Right atrium auricular region (tissue), 2 donors: Measurements from ENCODE around the gene PTGIS. TPM values are rescaled to one million over a fixed set of nuclear protein-coding genes. Genes with fewer than 3 reads are reported as not detected.

Experiments
- DNase-seq: peaks from one replicate; pipeline ENCODE4 v3.0.0-alpha.2; 2019; ENCODE audit warnings: low spot score
- H3K27ac ChIP-seq, 2 donors: fragments of 200-600 bp; sonication (generic); 1 replicate in 1 of 2; 2 replicates in 1 of 2; pipeline ENCODE4 v1.5.1; 2016 to 2019
- H3K27me3 ChIP-seq, 2 donors: fragments of 200-600 bp; sonication (generic); one replicate each; pipeline versions ENCODE4 v1.5.1 to v1.6.0; 2017 to 2019
- H3K36me3 ChIP-seq: fragments of 200-600 bp; sonication (generic); one replicate; pipeline ENCODE4 v1.5.1; 2016
- H3K4me1 ChIP-seq, 2 donors: fragments of 200-600 bp; sonication (generic); one replicate each; pipeline versions ENCODE4 v1.5.1 to v1.6.0; 2017 to 2019
- H3K4me3 ChIP-seq, 2 donors: fragments of 200-600 bp; sonication (generic); 1 replicate in 1 of 2; 2 replicates in 1 of 2; pipeline ENCODE4 v1.5.1; 2017 to 2019; ENCODE audit warnings: mild to moderate bottlenecking in 1 of 2, moderate library complexity in 1 of 2
- H3K9me3 ChIP-seq, 2 donors: fragments of 200-600 bp; sonication (generic); one replicate each; pipeline ENCODE4 v1.5.1; 2019
- CTCF ChIP-seq, 2 donors: fragments of 200-600 bp; sonication (generic); IDR thresholded peaks; one replicate each; pipeline ENCODE4 v1.5.1; 2019; ENCODE audit warnings: antibody characterized with exemption in 2 of 2
- total RNA-seq, 2 donors: library from RNA; depleted of rRNA; stranded (reverse); fragments of >200 nt; gene quantifications; one replicate each; pipeline ENCODE4 v1.1.0, GENCODE V29; 2016

The PTGIS gene
- total RNA-seq, 2 donors from 2014 or later, result 59.8 to 169 TPM

- DNase-seq, result no peak
- TF ChIP-seq CTCF (IDR thresholded peaks at IDR 0.05), result no peak
- H3K27me3 ChIP-seq, result no peaks in the 10 kb centered on the region
- no peak overlapping the region for H3K4me3 ChIP-seq
- peaks cover 0 to 9% of the 10 kb centered on the region in 2 donors for H3K9me3 ChIP-seq
- H3K4me1 ChIP-seq, result peaks cover 0 to 42% of the 10 kb centered on the region in 2 donors
- peak overlapping the region in 1 of 2 donors; percentile 81 for H3K27ac ChIP-seq
- H3K36me3 ChIP-seq, result no peaks in the 10 kb centered on the region
Observed at GRCh38 chr20:49581482-49581881, 13.5 kb upstream of the PTGIS start.

GRCh38 chr20:49580813-49581174, 12.9 kb upstream of the PTGIS start:
- no peak for DNase-seq
- Histone ChIP-seq H3K27ac (peak overlapping the region; percentile 71 to 81), H3K4me3 (no peak overlapping the region), H3K27me3 (no peaks in the 10 kb centered on the region), H3K4me1 (peaks cover 0 to 39% of the 10 kb centered on the region in 2 donors), H3K9me3 (peaks cover 0 to 14% of the 10 kb centered on the region in 2 donors), H3K36me3 (no peaks in the 10 kb centered on the region)
- TF ChIP-seq CTCF (IDR thresholded peaks at IDR 0.05), result no peak

- no peak overlapping the region for H3K4me3 ChIP-seq
- no peak for DNase-seq
- H3K9me3 ChIP-seq, result peaks cover 0 to 14% of the 10 kb centered on the region in 2 donors
- H3K36me3 ChIP-seq, result no peaks in the 10 kb centered on the region
- H3K27ac ChIP-seq, result peak overlapping the region; percentile 71 to 81
- H3K4me1 ChIP-seq, result peaks cover 0 to 41% of the 10 kb centered on the region in 2 donors
- no peaks in the 10 kb centered on the region for H3K27me3 ChIP-seq
- TF ChIP-seq CTCF (IDR thresholded peaks at IDR 0.05), result no peak
Observed at GRCh38 chr20:49579874-49580812, 12.2 kb upstream of the PTGIS start.

- Histone ChIP-seq H3K4me3 (no peak overlapping the region), H3K36me3 (no peaks in the 10 kb centered on the region), H3K4me1 (peaks cover 0 to 31% of the 10 kb centered on the region in 2 donors), H3K9me3 (peaks cover 0 to 14% of the 10 kb centered on the region in 2 donors), H3K27me3 (no peaks in the 10 kb centered on the region), H3K27ac (peak overlapping the region in 1 of 2 donors; percentile 81)
- DNase-seq, result no peak
- no peak for TF ChIP-seq CTCF (IDR thresholded peaks at IDR 0.05)
Observed at GRCh38 chr20:49579195-49579594, 11.3 kb upstream of the PTGIS start.

GRCh38 chr20:49578436-49578835, 10.5 kb upstream of the PTGIS start:
- peaks cover 0 to 14% of the 10 kb centered on the region in 2 donors for H3K9me3 ChIP-seq
- no peaks in the 10 kb centered on the region for H3K27me3 ChIP-seq
- TF ChIP-seq CTCF (IDR thresholded peaks at IDR 0.05), result no peak
- peaks cover 0 to 24% of the 10 kb centered on the region in 2 donors for H3K4me1 ChIP-seq
- peak overlapping the region in 1 of 2 donors; percentile 81 for H3K27ac ChIP-seq
- no peaks in the 10 kb centered on the region for H3K36me3 ChIP-seq
- DNase-seq, result no peak
- H3K4me3 ChIP-seq, result no peak overlapping the region
